HG03025 (cell line): ENCODE measurements around the gene WDR59.
A peak's percentile ranks its signal among the peaks of the same experiment; 100 is the strongest.
"Not testable (repeated sequence)": the region's sequence is repeated elsewhere in the genome, so short reads cannot be mapped to it uniquely, and the experiment has no call there.

Experiments
- ATAC-seq: cut with Tn5 transposase; IDR thresholded peaks from one replicate; pipeline ENCODE4 v1.9.1; 2021; ENCODE audit warnings: mild to moderate bottlenecking, moderate library complexity; ENCODE audit not compliant: unreplicated experiment, low FRiP score

The WDR59 gene

DNA sequence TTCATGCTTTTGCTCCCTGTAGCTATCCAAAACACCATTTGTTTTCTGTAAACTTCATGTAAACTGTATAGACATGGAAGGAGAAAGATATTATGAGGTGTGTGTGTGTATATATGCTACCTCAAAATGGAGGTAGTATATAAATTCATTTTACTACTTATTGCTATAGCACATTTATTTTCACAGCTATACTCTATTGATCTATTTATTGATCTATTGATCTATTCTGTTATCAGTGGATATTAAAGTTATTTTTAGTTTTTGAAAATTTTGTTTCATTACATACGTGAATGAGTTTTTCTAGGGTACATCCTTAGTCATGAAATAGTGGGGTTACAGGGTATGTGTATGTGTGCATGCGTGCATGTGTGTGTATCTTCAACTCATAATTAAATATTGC is 29.4 kb upstream of the WDR59 start:
- no peak for ATAC-seq

DNA sequence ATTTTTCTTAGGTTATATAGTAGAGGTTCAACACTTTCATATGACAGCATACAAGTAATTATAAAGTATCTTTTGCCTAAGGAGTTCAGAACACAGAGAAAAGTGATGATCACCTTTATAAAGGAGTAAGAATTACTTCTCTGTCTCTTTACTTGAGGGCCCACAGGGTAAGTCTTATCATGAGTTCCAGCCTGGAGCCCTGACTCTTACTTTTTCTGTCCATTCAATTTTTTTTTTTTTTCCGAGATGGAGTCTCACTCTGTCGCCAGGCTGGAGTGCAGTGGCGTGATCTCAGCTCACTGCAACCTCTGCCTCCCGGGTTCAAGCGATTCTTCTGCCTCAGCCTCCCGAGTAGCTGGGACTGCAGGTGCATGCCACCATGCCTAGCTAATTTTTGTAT is 28.2 kb upstream of the WDR59 start:
- not testable (repeated sequence) for ATAC-seq

DNA sequence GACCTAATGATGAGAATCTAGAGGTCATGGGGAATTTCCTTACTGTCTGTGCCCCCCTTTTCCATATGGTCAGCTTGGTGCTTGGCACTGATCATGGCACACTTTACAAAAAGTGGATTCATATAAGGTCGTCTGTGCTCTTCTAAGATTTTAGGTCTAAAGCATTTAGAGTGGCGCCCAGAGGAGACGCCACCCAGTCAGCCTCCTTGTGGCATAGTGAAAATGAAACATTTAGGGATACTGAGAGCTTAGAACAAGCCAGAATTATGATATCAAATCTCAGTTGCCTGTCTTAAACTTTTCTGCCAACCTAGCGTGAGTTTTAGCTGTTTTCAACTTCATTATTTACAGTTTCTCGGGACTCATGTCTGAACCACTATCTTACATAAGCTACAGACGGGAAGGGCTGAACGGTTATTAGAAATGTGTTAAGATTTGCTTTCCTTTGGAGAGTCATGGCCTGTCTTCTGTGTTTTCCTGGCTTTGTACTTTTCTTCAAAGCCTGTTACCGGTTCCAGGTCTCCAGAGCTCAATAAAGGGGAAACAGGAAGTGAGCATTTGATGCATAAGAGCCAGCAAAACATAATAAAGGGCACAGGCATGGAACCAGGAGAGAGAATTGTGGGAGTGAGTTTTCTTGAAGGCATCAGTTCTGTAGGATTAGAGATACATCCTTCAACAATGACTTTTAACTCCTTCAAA is 27.6 kb upstream of the WDR59 start:
- no peak for ATAC-seq

DNA sequence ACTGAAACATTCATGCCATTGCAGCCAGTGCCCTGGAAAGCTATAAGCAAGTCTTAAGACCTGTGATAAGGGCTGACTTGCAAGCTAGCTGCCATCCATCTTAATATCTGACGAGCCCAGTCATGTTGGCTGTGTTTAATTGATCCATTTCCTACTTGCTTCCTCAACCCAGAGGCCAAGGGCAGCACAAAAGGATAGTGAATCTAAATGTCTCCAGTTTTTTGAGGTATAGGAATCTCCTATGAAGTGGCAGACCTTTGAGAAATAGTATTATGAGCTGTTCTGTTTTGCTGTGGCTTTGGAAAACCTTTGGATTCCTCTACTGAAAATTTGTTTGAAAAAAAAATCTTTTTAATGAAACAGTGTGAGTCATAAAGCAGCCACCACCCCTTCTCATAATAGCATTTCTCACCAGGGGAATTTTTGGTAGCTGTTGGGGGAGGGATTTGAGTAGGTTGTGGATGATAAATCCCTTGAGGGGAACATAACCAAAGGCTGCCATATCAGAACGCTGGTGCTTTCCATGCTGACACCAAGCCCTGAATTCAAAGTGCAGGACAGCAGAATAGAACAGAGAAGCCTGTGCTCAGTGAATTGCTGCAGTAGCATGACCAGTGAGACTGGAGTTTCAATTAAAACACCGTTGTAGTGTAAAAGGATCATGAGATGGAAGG is 26.8 kb upstream of the WDR59 start:
- no peak for ATAC-seq

DNA sequence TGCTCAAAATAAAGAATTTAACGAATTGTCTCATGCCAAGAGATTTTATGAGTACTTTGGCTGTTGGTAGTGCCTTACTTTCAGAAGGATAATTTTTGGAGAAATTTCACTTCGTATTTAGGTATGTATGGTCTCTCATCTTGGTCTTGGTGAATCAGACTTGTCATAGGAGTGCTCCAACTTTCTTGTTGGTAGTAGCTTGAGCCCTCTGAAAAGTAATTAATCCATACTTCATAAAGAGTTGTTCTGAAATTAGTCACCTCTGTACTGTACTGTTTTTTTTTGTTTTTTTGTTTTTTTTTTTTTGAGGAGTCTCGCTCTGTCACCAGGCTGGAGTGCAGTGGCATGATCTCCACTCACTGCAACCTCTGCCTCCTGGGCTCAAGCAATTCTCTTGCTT is 25.5 kb upstream of the WDR59 start:
- no peak for ATAC-seq

DNA sequence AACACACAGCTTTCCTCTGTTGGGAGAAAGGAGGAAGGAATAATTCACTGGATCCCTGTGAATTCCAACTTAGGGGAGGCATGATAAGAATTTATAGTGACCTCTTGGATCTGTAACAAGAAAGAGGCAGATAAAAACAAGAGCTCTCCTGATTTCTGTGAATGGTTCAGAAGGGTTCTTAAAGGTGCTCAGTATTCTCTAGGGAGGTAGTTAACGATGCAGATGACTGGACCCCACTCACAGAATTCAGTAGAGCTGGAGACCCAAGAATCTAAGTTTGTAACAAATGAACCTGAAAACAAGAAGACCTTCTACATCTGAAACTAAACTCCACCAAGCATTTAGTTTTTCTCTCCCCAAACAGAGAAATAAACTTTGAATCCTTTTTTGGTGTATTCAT is 22.5 kb upstream of the WDR59 start:
- ATAC-seq, result no peak

DNA sequence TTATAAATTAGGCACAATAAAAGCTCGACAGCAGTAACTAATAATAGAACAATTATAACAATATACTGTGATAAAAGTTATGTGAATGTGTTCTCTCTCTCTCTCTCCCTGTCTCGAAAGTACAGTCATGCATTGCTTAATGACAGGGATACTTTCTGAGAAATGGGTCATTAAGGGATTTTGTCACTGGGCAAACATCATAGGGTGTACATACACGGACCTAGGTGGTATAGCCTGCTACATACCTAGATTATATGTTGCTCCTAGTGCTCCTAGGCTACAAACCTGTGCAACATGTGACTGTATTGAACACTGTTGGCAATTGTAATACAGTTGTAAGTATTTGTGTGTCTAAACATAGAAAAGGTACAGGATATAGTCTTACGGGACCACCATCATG is 20.8 kb upstream of the WDR59 start:
- ATAC-seq, result no peak

DNA sequence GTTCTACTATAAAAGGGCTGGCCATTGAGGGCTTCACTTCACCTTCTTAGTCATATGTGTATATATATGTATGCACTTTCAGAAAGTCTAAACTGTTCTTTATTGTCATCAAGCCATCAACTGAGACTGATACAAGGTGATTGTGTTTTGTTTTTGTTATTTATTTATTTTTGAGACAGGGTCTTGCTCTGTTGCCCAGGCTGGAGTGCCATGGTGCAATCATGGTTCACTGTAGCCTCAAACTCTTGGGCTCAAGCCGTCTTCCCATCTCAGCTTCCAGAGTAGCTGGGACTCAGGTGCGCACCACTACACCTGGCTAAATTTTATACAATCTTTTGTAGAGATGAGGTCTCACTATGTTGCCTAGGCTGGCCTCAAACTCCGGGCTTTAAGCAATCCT is 19.5 kb upstream of the WDR59 start:
- no peak for ATAC-seq

DNA sequence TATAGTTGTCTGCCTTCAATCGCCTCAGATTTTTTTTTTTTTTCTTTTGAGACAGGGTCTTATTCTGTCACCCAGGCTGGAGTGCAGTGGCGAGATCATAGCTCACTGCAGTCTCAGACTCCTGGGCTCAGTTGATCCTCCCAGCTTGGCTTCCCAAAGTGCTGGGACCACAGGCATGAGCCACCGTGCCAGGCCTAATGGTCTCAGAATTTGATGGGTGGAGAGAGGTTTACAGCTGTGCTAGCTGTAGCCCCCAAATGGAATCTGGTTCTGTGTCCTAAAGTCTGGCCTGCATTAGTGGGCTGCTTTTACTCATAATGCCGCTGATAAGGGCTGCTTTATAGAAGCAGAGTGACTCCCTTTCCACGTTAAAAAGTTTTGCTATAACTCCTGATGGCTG is 19.0 kb upstream of the WDR59 start:
- ATAC-seq, result no peak

DNA sequence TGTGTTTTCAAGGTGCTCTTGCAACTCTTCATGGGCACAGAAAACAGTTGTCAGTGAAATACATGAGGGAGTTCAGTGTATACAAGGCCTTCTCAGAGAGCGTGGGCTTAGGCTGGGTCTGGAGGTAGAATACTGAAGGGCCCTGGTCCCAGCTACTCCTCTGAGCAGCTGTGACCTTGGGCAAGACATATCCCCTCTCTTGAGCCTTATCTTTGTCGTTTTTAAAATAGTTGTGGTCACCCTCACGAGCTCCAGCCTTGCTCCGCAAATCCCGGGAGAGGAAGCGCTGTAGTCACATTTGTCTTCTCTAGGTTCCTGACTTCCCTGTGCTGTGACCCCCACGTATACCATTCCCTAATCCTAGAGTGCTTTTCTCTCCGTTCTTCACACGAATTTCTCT is 17.6 kb upstream of the WDR59 start:
- no peak for ATAC-seq

DNA sequence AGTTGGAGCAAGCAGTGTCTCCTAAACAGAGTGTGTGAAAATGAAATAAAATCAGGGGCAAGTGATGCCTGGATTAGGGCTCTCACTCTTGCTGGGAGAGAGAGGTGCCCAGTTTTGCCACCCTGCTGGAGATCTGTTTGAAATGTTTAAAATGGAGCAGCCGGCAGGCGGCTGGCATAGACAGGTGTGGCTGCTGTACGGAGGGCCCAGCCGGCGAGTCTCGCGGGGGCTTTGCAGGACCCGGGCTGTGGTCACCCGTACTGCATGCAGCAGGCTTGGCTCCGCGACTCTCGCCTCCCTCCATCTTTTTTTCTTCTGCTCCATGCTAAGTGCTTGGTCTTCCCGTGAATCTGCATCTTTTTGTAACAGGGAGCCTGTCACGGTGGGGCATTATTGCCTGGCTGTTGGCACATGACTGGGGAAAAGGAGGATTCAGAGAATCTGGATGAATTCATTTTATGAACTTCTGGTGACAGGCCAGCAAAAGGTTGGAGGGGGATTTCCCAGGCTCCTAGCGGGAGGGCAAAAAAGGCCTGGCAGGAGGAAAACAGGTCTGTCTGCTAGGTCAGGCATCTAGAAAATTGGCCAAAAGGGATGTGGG is 15.7 kb upstream of the WDR59 start:
- ATAC-seq, result no peak

DNA sequence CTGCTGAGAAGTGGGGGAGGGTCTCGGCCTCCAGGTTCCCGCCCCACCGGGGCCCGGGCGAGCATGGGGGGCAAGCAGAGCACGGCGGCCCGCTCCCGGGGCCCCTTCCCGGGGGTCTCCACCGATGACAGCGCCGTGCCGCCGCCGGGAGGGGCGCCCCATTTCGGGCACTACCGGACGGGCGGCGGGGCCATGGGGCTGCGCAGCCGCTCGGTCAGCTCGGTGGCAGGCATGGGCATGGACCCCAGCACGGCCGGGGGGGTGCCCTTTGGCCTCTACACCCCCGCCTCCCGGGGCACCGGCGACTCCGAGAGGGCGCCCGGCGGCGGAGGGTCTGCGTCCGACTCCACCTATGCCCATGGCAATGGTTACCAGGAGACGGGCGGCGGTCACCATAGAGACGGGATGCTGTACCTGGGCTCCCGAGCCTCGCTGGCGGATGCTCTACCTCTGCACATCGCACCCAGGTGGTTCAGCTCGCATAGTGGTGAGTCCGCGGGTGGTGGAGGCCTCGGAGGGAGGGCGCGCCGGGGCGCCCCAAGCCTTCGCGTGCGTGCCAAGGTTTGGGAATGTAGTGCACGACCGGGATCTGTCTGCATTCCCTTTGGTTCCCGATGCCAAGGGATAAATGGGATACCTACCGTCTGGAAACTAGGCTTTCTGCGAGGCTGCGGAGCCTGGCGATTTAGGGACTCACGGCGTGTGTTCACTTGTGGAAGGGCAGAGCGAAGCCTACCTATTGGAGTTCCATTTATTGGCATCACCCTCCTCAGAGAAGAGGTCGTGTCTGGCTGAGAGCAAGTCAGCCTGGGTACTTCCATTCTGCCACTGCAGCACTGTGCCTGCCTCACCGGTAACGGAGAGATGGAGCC is 14.9 kb upstream of the WDR59 start:
- ATAC-seq, result no peak

DNA sequence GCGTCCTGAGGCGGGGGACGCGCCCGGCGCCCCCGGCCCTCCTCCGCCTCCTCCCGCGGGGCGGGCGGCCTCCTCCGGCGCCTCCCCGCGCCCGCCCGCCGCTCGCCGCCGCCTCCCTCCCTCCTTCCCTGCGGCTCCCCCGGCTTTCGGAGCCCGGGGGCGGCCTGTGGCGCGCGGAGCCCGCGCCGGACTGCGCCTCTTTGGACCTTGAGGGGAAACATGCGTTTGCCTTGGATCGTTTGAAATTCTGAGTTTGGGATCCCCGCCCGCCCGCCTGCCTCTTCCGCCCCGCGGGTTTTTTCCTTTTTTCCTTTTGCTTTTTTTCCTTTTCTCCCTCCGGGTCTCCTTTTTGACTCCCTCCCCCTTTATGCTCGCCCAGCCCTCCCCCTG is 14.3 kb upstream of the WDR59 start:
- ATAC-seq, result no peak

DNA sequence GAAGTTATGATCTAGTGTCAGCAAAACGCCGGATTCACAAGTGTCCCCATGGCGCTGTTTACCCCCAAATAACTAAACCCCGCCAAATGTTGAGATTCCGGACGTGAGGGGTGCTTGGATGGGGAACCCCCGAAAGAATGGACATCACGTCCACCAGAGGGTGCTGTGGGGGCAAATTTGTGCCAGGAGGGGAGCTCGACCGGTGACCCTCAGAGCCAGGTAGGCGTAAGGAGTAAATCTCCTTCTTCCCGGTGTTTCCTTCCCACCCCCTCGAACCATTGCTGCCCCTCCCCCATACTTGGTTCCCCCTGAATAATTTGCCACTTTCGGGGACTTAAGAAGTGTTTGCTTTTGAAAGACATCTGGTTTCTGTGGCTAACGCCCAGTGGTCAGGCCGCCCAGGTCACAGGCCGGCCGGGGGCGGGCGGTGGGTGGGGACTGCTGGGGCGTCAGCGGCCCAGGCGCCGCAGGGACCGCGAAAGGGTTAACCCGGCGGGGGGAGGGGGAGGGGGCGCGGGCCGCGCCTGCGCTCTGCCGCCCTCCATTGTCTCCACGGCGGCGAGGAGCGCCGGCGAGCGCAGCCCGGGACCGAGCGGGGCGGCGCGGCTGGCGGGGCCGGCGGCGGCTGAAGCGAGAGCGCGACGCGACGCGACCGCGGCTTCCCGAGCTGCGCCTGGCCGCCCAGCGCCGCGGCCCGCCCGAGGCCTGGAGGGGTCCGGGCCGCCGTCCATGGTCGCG is 13.7 kb upstream of the WDR59 start, which contains the start of gene ZNRF1:
TSS of gene ZNRF1 (plus strand) at position 544 of the 738 bp plus-strand sequence. CDS start 648 bp downstream, outside the sequence.
- peak; percentile 60 for ATAC-seq

DNA sequence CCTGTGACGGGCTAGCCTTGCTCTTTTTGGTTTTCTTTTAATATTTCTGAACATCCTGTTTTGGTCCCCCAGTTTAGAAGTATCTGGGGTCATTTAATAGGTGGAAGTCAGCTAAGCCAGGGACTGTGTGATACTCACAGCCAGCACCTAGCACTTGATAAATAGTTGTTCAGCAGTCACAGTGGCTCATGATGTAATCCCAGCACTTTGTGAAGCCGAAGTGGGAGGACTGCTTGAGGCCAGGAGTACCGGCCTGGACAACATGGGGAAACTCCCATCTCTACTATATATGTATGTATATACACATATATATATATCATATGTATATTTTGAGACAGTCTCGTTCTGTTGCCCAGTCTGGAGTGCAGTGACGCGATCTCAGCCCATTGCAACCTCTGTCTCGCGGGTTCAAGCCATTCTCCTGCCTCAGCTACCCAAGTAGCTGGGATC is 12.1 kb upstream of the WDR59 start:
- ATAC-seq, result no peak

DNA sequence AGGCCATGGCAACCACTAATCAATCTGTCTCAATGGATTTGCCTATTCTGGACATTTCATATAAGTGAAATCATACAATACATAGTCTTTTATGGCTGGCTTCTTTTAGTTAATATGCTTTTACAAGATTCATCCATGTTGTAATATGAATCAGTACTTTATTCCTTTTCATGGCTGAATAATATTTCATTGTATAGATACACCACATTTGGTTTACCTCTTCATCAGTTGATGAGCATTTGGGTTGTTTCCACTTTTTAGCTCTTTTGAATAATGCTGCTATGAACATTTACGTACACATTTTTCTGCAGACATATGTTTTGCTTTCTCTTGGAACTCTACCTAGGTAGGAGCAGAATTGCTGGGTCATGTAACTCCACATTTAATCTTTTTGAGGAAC is 11.1 kb upstream of the WDR59 start:
- no peak for ATAC-seq

DNA sequence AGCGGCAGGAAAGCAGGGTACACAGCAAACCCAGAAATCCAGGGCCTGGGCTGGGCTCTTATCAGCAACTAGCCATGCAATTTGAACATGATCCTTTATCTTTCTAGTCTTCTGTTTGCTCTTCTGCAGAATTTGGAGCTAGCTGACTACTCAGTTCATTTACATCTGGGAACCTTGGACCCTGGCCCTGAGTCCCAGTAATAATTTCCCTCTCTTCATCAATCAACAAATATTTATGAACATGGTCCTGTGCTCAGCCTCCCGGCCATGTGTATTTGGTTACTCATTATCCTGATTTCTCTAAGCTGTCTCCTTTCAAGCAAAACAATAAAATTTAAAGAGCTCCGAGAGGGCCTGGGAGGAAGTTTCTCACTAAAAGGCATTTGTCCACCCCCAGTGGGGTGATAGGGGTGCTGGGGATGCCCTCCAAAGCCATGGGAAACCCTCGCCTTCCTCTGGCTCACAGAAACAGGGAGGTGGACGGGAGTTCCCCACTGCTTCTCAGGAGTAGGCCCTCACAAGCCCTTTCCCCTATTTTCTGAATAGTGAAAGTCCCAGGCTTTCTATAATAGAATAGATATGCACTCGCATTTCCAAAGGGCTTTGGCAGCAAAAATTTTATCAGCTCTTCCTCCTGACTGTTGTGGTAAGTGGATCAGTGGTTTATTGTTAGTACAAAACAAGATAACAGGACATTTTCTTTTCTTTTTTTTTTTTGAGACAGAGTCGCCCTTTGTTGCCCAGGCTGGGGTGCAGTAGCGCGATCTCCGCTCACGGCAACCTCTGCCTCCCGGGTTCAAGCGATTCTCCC is 6.9 kb upstream of the WDR59 start:
- ATAC-seq, result no peak

DNA sequence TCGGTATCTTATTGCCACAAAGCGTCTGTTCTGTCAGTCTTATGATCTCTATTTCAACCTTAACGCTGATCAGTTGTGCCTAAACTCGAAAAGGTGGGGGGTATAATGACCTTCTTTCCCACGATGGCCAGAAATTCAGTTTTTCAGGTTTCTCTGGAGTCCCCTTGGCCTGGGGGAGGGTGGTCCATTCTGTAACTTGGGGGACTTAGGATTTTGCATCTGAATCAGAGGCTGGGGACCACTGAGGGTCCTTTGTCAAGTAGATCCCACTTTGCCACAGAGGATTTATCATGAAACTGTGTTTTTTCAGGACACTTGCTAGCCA is 6.3 kb upstream of the WDR59 start:
- ATAC-seq, result no peak

DNA sequence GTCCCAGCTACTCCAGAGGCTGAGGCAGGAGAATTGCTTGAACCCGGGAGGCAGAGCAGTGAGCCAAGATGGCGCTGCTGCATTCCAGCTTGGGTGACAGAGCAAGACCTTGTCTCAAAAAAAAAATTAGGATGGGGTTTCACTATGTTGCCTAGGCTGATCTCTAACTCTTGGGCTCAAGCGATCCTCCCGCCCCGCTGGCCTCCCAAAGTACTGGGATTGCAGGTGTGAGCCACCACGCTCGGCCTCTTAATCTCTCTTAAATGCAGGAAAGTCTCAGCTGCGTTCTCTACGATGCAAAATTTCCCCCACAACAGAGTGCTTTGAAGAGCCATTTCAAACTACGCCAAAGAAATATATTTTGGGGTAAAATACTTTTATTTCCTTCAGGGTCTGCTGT is 5.9 kb upstream of the WDR59 start:
- no peak for ATAC-seq

DNA sequence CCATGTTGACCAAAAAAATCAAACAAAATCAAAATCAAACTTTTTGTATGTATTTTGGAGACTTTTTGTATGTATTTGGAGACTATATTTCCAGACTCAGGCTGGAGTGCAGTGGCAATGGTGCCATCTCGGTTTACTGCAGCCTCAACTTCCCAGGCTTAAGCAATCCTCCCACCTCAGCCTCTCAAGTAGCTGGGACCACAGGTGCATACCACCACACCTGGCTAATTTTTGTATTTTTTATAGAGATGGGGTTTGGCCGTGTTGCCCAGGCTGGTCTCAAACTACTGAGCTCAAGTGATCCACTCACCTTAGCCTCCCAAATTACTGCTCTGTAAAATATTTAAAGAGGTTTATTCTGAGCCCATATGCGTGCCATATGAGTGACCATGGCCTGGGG is 4.9 kb upstream of the WDR59 start:
- not testable (repeated sequence) for ATAC-seq
